Thoracic aorta (tissue), 2 donors: ENCODE measurements around the gene DPP6. TPM values are rescaled to one million over a fixed set of nuclear protein-coding genes. Genes with fewer than 3 reads are reported as not detected.

Source experiments
- ATAC-seq: fragments of 150-250 bp; one replicate; pipeline ENCODE4 v1.8.0; 2017; ENCODE audit warnings: low read depth; ENCODE audit not compliant: insufficient number of reproducible peaks, low FRiP score
- DNase-seq: peaks from one replicate; pipeline ENCODE4 v3.0.0-alpha.2; 2020; ENCODE audit warnings: low spot score
- H3K27ac ChIP-seq, 2 donors: fragments of 200-600 bp; sonication (generic); 1 replicate in 1 of 2; 2 replicates in 1 of 2; pipeline ENCODE4 v1.5.1; 2016; ENCODE audit warnings: mild to moderate bottlenecking in 2 of 2, moderate library complexity in 2 of 2
- H3K27me3 ChIP-seq: fragments of 200-600 bp; sonication (generic); replicated peaks from 2 replicates; pipeline ENCODE4 v1.6.0; 2016; ENCODE audit warnings: mild to moderate bottlenecking; ENCODE audit not compliant: insufficient read depth
- H3K36me3 ChIP-seq: fragments of 200-600 bp; sonication (generic); one replicate; pipeline ENCODE4 v1.5.1; 2016
- H3K4me1 ChIP-seq, 2 donors: fragments of 200-600 bp; sonication (generic); 1 replicate in 1 of 2; 2 replicates in 1 of 2; pipeline versions ENCODE4 v1.5.1 to v1.6.0; 2016; ENCODE audit warnings: low read depth in 2 of 2, mild to moderate bottlenecking in 1 of 2; ENCODE audit not compliant: control insufficient read depth in 1 of 2
- H3K4me3 ChIP-seq: fragments of 200-600 bp; sonication (generic); 2 replicates; pipeline ENCODE4 v1.5.1; 2016; ENCODE audit warnings: mild to moderate bottlenecking
- H3K9me3 ChIP-seq: fragments of 200-600 bp; sonication (generic); 2 replicates; pipeline ENCODE4 v1.5.1; 2016
- CTCF ChIP-seq: fragments of 200-600 bp; sonication (generic); IDR thresholded peaks from one replicate; pipeline ENCODE4 v1.5.1; 2019; ENCODE audit warnings: antibody characterized with exemption
- total RNA-seq, 2 donors: library from RNA; depleted of rRNA; stranded (reverse); fragments of >200 nt; gene quantifications; one replicate each; pipeline versions ENCODE4 v1.1.0 to v1.2.3, GENCODE V29; 2016

DPP6 gene
- total RNA-seq, 2 donors from 2014 or later = not detected

GRCh38 chr7:154912871-154913637, 860.9 kb downstream of the DPP6 start:
- TF ChIP-seq CTCF = no peak
- H3K4me3 ChIP-seq = no peak overlapping the region
- no peak overlapping the region for H3K27ac ChIP-seq
- peaks cover 0 to 5% of the 10 kb centered on the region in 2 donors for H3K4me1 ChIP-seq
- H3K27me3 ChIP-seq = no peaks in the 10 kb centered on the region
- DNase-seq (no peak), ATAC-seq (no peak)
- H3K36me3 ChIP-seq = no peaks in the 10 kb centered on the region
- H3K9me3 ChIP-seq = peaks cover 3% of the 10 kb centered on the region

DNA sequence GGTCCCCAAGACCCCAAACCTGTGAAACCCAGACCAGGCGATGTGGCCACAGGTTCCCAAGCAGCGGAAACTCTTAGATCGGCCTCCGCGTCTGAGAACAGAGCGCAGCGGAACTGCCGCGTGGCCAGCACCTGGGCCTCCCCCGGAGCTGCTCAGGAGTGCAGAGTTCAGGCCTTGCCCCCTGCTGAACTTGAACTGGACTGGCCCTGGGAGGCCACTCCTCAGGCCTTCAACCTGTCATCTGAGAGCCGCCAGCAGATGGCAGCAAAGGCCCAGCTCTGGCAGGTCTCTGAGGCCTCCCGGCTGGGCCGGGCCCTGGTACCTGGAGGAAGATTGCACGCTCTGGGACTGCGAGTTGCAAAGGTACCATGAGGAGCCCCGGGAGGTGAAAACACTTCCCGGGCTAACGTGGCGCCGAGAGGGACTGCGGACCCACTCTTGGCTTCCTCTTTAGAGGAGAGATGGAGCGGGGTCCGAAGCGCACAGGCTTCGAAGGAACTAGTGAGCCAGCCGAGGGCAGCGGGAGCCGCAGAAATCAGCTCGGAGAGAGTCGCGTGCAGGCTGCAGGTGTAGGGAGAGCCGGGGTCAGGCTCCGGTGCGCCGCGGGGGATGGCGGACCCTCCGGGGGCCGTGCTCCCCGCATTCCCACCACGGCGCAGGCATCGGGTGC, 861.6 kb downstream of the DPP6 start:
- H3K27ac ChIP-seq = no peak overlapping the region
- peak; percentile 77 for ATAC-seq
- H3K4me3 ChIP-seq = peak overlapping the region; percentile 71
- peak; percentile 88 for TF ChIP-seq CTCF
- no peaks in the 10 kb centered on the region for H3K36me3 ChIP-seq
- H3K4me1 ChIP-seq = peaks cover 0 to 5% of the 10 kb centered on the region in 2 donors
- H3K27me3 ChIP-seq = no peaks in the 10 kb centered on the region
- peak; percentile 31 for DNase-seq
- peaks cover 3% of the 10 kb centered on the region for H3K9me3 ChIP-seq

- TF ChIP-seq CTCF = no peak
- H3K4me1 ChIP-seq = peaks cover 0 to 5% of the 10 kb centered on the region in 2 donors
- peak overlapping the region; percentile 71 for H3K4me3 ChIP-seq
- ATAC-seq = no peak
- peaks cover 3% of the 10 kb centered on the region for H3K9me3 ChIP-seq
- no peak for DNase-seq
- no peaks in the 10 kb centered on the region for H3K36me3 ChIP-seq
- H3K27me3 ChIP-seq = no peaks in the 10 kb centered on the region
- H3K27ac ChIP-seq = no peak overlapping the region
These were observed 862.3 kb downstream of the DPP6 start for GRCh38 chr7:154914308-154914995.

DNA sequence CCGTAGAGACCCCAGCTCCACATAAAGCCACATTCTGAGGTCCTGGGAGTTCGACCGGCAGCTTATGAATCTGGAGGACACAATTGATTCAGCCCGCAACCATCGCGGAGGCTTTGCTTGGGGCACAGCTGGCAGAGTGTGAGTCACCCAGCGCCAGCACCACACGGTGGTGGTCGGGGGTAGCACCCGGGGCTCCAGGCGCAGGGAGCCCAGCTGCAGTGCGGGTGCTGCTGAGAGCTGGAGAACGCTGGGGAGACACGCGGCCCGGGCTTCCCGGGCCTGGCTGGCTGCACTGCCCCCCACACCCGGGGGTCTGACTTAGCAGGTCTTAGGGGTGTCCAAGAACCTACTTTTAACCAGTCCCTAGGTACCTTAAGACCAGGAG, 862.8 kb downstream of the DPP6 start:
- peaks cover 0 to 5% of the 10 kb centered on the region in 2 donors for H3K4me1 ChIP-seq
- no peaks in the 10 kb centered on the region for H3K36me3 ChIP-seq
- ATAC-seq (no peak), DNase-seq (no peak)
- no peak for TF ChIP-seq CTCF
- no peaks in the 10 kb centered on the region for H3K27me3 ChIP-seq
- H3K4me3 ChIP-seq = no peak overlapping the region
- no peak overlapping the region for H3K27ac ChIP-seq
- peaks cover 3% of the 10 kb centered on the region for H3K9me3 ChIP-seq

DNA sequence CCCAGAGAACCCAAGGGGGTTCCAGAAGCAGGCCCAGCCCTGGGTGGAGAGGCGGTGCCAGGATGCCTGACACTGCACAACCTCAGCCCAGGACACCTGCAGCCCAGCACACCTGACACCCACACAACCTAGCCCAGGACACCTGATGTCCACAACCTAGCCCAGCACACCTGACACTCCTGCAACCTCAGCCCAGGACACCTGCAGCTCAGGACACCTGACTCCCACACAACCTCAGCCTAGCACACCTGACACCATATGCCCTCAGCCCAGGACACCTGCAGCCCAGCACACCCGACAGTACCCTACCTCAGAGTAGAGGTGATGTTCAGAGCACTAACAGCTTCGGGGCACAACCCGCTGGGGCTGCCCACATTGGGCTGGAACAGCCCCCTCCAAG, 863.4 kb downstream of the DPP6 start:
- TF ChIP-seq CTCF = no peak
- ATAC-seq = no peak

More for the DNA sequence above, 863.4 kb downstream of the DPP6 start:
- peaks cover 0 to 5% of the 10 kb centered on the region in 2 donors for H3K4me1 ChIP-seq
- no peaks in the 10 kb centered on the region for H3K36me3 ChIP-seq
- H3K27ac ChIP-seq = no peak overlapping the region
- no peak overlapping the region for H3K4me3 ChIP-seq
- H3K9me3 ChIP-seq = peaks cover 3% of the 10 kb centered on the region
- DNase-seq = no peak
- no peaks in the 10 kb centered on the region for H3K27me3 ChIP-seq
